ENCODE data around the gene JOSD2.

Gene JOSD2

GRCh38 chr19:50458396-50459066, 52.5 kb downstream of the JOSD2 start:
- H3K27ac ChIP-seq, result no peak overlapping the region
- no peak for DNase-seq (ENCODE audit: low read depth, low spot score)

- no peak overlapping the region for H3K27ac ChIP-seq
- no peak for DNase-seq (ENCODE audit: low read depth, low spot score)
These were observed 53.7 kb downstream of the JOSD2 start for GRCh38 chr19:50457300-50457699.
